HCT116 (cell line): ENCODE data around the gene IL1RAP. TPM values are rescaled to one million over a fixed set of nuclear protein-coding genes. Genes with fewer than 3 reads are reported as not detected.
"Not testable (repeated sequence)": the region's sequence is repeated elsewhere in the genome, so short reads cannot be mapped to it uniquely, and the experiment has no call there.

Experiments used
- ATAC-seq: fragments of 200-7000 bp; cut with Tn5 transposase; 2 replicates; pipeline ENCODE4 v1.9.1; 2020; ENCODE audit warnings: mild to moderate bottlenecking, moderate library complexity
- BruUV-seq: library from RNA; stranded (reverse); fragments of 400-500 nt; replicated peaks from 2 replicates; lab custom pipeline; 2021; lab: Mats Ljungman, UMichigan
- CTCF ChIA-PET: fragments of 300-600 bp; sonication (Branson Sonifier 250); formaldehyde crosslinking; loops from one replicate; lab custom pipeline; 2021; ENCODE audit warnings: antibody characterized with exemption; lab: Charles Lee
- POLR2A ChIA-PET: fragments of 300-600, 350-600 bp; sonication (Branson Sonifier 250); formaldehyde crosslinking; loops from one replicate; lab custom pipeline; 2021; ENCODE audit warnings: antibody characterized with exemption; lab: Charles Lee
- RAD21 ChIA-PET, 2 experiments: fragments of 300-600 bp; sonication (Branson Sonifier 250); formaldehyde crosslinking; loops; one replicate each; lab custom pipeline; 2023; ENCODE audit warnings: low total read pairs in 2 of 2; ENCODE audit not compliant: uncharacterized antibody in 2 of 2, unreplicated experiment in 2 of 2, low non-redundant PET in 1 of 2; lab: Charles Lee
- DNase-seq: peaks from one replicate; pipeline ENCODE4 v3.0.0-alpha.2; 2010; ENCODE audit warnings: low read depth, low spot score
- H2AFZ ChIP-seq: fragments of 200-600 bp; shearing (Covaris generic), sonication (generic); 2 replicates; pipeline ENCODE4 v1.6.1; 2017; ENCODE audit warnings: low read depth, mixed run types, mixed read lengths, antibody characterized with exemption, low read length; ENCODE audit not compliant: poor library complexity, severe bottlenecking
- H3K27ac ChIP-seq: 2 replicates; pipeline ENCODE4 v1.5.1; 2012; ENCODE audit warnings: low read depth, low read length
- H3K27me3 ChIP-seq: fragments of 200-600 bp; sonication (generic); 2 replicates; pipeline ENCODE4 v1.6.1; 2016; ENCODE audit warnings: mixed run types, low read length, mixed read lengths; ENCODE audit not compliant: insufficient read depth
- H3K36me3 ChIP-seq, 2 experiments: fragments of 200-500 bp in 1 of 2; fragments of 200-600 bp in 1 of 2; sonication (Bioruptor generic) in 1 of 2; sonication (generic) in 1 of 2; 2 replicates each; pipeline versions ENCODE4 v1.5.1 to v1.6.1; 2014 to 2016; ENCODE audit warnings: low read length in 2 of 2, inconsistent platforms in 1 of 2, mixed read lengths in 1 of 2, mixed run types in 1 of 2; ENCODE audit not compliant: insufficient read depth in 2 of 2, control insufficient read depth in 1 of 2
- H3K4me1 ChIP-seq, 2 experiments: fragments of 200-600 bp in 1 of 2; sonication (generic) in 1 of 2; 2 replicates each; pipeline versions ENCODE4 v1.5.1 to v1.6.1; 2012 to 2017; ENCODE audit warnings: low read length in 2 of 2, inconsistent platforms in 1 of 2, mild to moderate bottlenecking in 1 of 2, mixed read lengths in 1 of 2, mixed run types in 1 of 2, moderate library complexity in 1 of 2; ENCODE audit not compliant: insufficient read depth in 2 of 2, control insufficient read depth in 1 of 2
- H3K4me2 ChIP-seq: fragments of 200-600 bp; sonication (generic); 2 replicates; pipeline ENCODE4 v1.6.1; 2017; ENCODE audit warnings: mixed run types, low read length, mixed read lengths
- H3K4me3 ChIP-seq, 2 experiments: fragments of 200-600 bp in 1 of 2; sonication (generic) in 1 of 2; replicated peaks in 1 of 2; 2 replicates each; pipeline ENCODE4 v1.5.1; 2011 to 2016; ENCODE audit warnings: low read length in 2 of 2, control low read depth in 1 of 2, low read depth in 1 of 2, mild to moderate bottlenecking in 1 of 2, mixed read lengths in 1 of 2, mixed run types in 1 of 2
- H3K79me2 ChIP-seq: fragments of 200-600 bp; sonication (generic); 2 replicates; pipeline ENCODE4 v1.6.1; 2017; ENCODE audit warnings: mild to moderate bottlenecking, mixed run types, low read length, moderate library complexity, mixed read lengths; ENCODE audit not compliant: insufficient read depth
- H3K9ac ChIP-seq: fragments of 200-600 bp; sonication (generic); 2 replicates; pipeline ENCODE4 v1.6.1; 2016; ENCODE audit warnings: low read length, mixed read lengths
- H3K9me2 ChIP-seq: fragments of 200-600 bp; sonication (generic), shearing (Covaris generic); 2 replicates; pipeline ENCODE4 v1.6.1; 2017; ENCODE audit warnings: mixed run types, mild to moderate bottlenecking, moderate library complexity; ENCODE audit not compliant: insufficient read depth
- H3K9me3 ChIP-seq, 2 experiments: fragments of 200-500 bp in 1 of 2; fragments of 200-600 bp in 1 of 2; sonication (Bioruptor generic) in 1 of 2; sonication (generic) in 1 of 2; 2 replicates each; pipeline ENCODE4 v1.6.1; 2014 to 2017; ENCODE audit warnings: low read length in 2 of 2, mixed read lengths in 2 of 2, inconsistent platforms in 1 of 2, low read depth in 1 of 2, mild to moderate bottlenecking in 1 of 2, mixed run types in 1 of 2, moderate library complexity in 1 of 2; ENCODE audit not compliant: control insufficient read depth in 1 of 2, insufficient read depth in 1 of 2
- H4K20me1 ChIP-seq: fragments of 200-600 bp; sonication (generic), shearing (Covaris generic); 2 replicates; pipeline ENCODE4 v1.6.1; 2017; ENCODE audit warnings: mixed run types, mild to moderate bottlenecking, moderate library complexity; ENCODE audit not compliant: insufficient read depth
- EGR1 ChIP-seq: IDR thresholded peaks from 2 replicates; pipeline ENCODE4 v1.6.1; 2012; ENCODE audit warnings: low read depth
- JUND ChIP-seq: IDR thresholded peaks from 2 replicates; pipeline ENCODE4 v1.6.1; 2012
- POLR2A ChIP-seq: IDR thresholded peaks from 2 replicates; pipeline ENCODE4 v1.7.0; 2011; ENCODE audit warnings: borderline replicate concordance; ENCODE audit not compliant: insufficient read depth, insufficient read length; ENCODE audit errors: extremely low read depth
- RAD21 ChIP-seq: IDR thresholded peaks from 2 replicates; pipeline ENCODE4 v1.6.1; 2012; ENCODE audit warnings: low read depth, mild to moderate bottlenecking
- SP1 ChIP-seq: IDR thresholded peaks from 2 replicates; pipeline ENCODE4 v1.6.1; 2012; ENCODE audit warnings: low read depth
- SRF ChIP-seq: IDR thresholded peaks from 2 replicates; pipeline ENCODE4 v1.6.1; 2012; ENCODE audit warnings: low read depth
- YY1 ChIP-seq: IDR thresholded peaks from 2 replicates; pipeline ENCODE4 v1.6.1; 2011; ENCODE audit warnings: low read length, low read depth, moderate library complexity, mild to moderate bottlenecking; ENCODE audit not compliant: insufficient replicate concordance; ENCODE audit errors: extremely low read depth
- intact Hi-C: fragments of 100-400 bp; cut with micrococcal nuclease; formaldehyde crosslinking; loops from 2 replicates; pipeline ENCODE4 v1.10.0; 2022
- total RNA-seq: library from RNA; stranded (reverse); gene quantifications from one replicate; pipeline ENCODE4 v1.2.1, GENCODE V29; 2021; ENCODE audit not compliant: unreplicated experiment
- TF ChIP-seq, protein P1 (sequence below): IDR thresholded peaks from 2 replicates; pipeline ENCODE4 v1.6.1; 2011; ENCODE audit warnings: mild to moderate bottlenecking, low read length, moderate library complexity; ENCODE audit not compliant: insufficient replicate concordance; ENCODE audit errors: extremely low read depth
- TF ChIP-seq, protein P2 (sequence below): IDR thresholded peaks from 2 replicates; pipeline ENCODE4 v1.6.1; 2012

Gene IL1RAP
- total RNA-seq, 1 experiment from 2014 or later = 5.8 TPM

DNA sequence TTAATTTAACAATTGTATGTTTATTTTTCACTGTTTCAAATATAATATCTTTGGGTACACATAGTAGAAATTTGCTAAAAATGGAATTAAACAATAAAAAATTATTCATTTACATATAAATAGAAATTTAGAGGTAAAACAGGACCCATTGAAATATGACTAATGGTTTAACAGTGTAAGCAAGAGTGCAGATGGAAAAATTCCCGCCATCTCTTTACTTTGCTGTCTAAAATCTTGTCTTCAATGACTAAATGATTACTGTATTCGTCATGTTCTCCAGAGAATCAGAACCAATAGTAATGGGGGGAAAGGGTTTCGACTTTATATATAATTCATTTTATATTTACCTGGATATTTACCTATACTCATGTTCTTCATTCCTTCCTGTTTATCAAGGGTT lies 163.1 kb downstream of the IL1RAP start:
- TF ChIP-seq RAD21 (no peak), SP1 (no peak), JUND (no peak), EGR1 (no peak), YY1 (no peak), POLR2A (no peak), SRF (no peak)
- TF ChIP-seq, protein P1, sequence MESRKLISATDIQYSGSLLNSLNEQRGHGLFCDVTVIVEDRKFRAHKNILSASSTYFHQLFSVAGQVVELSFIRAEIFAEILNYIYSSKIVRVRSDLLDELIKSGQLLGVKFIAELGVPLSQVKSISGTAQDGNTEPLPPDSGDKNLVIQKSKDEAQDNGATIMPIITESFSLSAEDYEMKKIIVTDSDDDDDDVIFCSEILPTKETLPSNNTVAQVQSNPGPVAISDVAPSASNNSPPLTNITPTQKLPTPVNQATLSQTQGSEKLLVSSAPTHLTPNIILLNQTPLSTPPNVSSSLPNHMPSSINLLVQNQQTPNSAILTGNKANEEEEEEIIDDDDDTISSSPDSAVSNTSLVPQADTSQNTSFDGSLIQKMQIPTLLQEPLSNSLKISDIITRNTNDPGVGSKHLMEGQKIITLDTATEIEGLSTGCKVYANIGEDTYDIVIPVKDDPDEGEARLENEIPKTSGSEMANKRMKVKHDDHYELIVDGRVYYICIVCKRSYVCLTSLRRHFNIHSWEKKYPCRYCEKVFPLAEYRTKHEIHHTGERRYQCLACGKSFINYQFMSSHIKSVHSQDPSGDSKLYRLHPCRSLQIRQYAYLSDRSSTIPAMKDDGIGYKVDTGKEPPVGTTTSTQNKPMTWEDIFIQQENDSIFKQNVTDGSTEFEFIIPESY = no peak
- TF ChIP-seq, protein P2, sequence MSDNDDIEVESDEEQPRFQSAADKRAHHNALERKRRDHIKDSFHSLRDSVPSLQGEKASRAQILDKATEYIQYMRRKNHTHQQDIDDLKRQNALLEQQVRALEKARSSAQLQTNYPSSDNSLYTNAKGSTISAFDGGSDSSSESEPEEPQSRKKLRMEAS = no peak
- TF ChIP-seq, all 23 proteins: peak for 0
- no peaks in the 10 kb centered on the region for H4K20me1 ChIP-seq
- DNase-seq = no peak
- no TSS peak for BruUV-seq
- no peaks in the 10 kb centered on the region for H3K36me3 ChIP-seq
- H3K27ac ChIP-seq = no peak overlapping the region
- no peak overlapping the region for H3K4me3 ChIP-seq
- RAD21 ChIA-PET = no interaction called here
- POLR2A ChIA-PET = no interaction called here
- no peak for ATAC-seq
- no peaks in the 10 kb centered on the region for H3K9me3 ChIP-seq
- no peak overlapping the region for H2AFZ ChIP-seq
- H3K9ac ChIP-seq = no peak overlapping the region
- H3K4me2 ChIP-seq = no peak overlapping the region
- no peaks in the 10 kb centered on the region for H3K9me2 ChIP-seq
- intact Hi-C loops = no loop called here
- CTCF ChIA-PET = no interaction called here
- no peaks in the 10 kb centered on the region for H3K4me1 ChIP-seq
- no peaks in the 10 kb centered on the region for H3K27me3 ChIP-seq
- H3K79me2 ChIP-seq = no peaks in the 10 kb centered on the region

GRCh38 chr3:190677868-190678267 lies 164.0 kb downstream of the IL1RAP start:
- RAD21 ChIA-PET, BruUV-seq, H3K4me2 ChIP-seq, H3K9me3 ChIP-seq, H3K9me2 ChIP-seq, DNase-seq, H3K79me2 ChIP-seq, intact Hi-C loops, H3K4me1 ChIP-seq, ATAC-seq, H3K9ac ChIP-seq, H3K4me3 ChIP-seq, H3K27me3 ChIP-seq, POLR2A ChIA-PET, H3K36me3 ChIP-seq, H3K27ac ChIP-seq, H4K20me1 ChIP-seq, H2AFZ ChIP-seq: not testable (repeated sequence)
- CTCF ChIA-PET = interaction anchor here (0.7 kb wide), 1 partner anchor 716 kb away, joined by 3 read pairs; no protein-coding TSS in a partner anchor
